SH-SY5Y (cell line): ENCODE data around the gene FAM83C.

ENCODE experiments used
- GATA2 ChIP-seq: IDR thresholded peaks from 2 replicates; pipeline ENCODE4 v1.6.1; 2011; ENCODE audit warnings: mild to moderate bottlenecking, low read depth, low read length
- GATA3 ChIP-seq: IDR thresholded peaks from 2 replicates; pipeline ENCODE4 v1.6.1; 2011; ENCODE audit warnings: low read depth, mild to moderate bottlenecking, low read length, moderate library complexity

- TF ChIP-seq GATA2, result no peak
- no peak for TF ChIP-seq GATA3
Observed at GRCh38 chr20:35326021-35326739, 34.0 kb upstream of the FAM83C start.
